Measurements from ENCODE around the gene PHAF1.

DNA sequence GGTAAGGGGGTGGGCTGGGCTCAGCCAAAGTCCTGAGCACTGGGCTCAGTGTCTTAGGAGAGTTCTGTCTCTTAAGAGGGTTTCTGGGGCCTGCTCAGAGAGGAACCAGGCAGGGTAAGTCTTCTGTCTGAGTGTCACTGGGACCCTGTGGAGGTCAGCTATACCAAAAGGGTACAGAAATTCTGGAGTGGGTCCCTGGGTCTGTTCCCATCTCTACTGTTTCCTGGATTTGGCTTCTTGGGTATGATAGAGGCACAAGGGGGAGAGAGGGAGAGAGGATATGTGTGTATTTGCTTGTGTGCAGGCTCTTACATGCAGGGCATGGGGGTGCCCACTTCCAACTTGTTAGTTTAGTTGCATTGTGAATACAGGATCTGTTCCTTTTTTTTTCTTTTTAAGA is 83.8 kb downstream of the PHAF1 start:
- no peak for TF ChIP-seq POLR2A (IDR thresholded peaks at IDR 0.05; ENCODE audit: low read length)
- no peak for TF ChIP-seq GATA1 (IDR thresholded peaks at IDR 0.05; ENCODE audit: low read depth, low read length)
